Transverse colon (tissue), 4 donors: ENCODE data around the gene ZFYVE27.

Experiments used
- POLR2A ChIP-seq: fragments of 450-650 bp; IDR thresholded peaks from one replicate; pipeline ENCODE4 v1.6.1; 2016; ENCODE audit warnings: antibody characterized with exemption, mild to moderate bottlenecking, moderate library complexity
- POLR2AphosphoS5 ChIP-seq, 3 donors: sonication (generic); formaldehyde crosslinking; IDR thresholded peaks; one replicate each; pipeline ENCODE4 v1.6.1; 2016; ENCODE audit warnings: antibody characterized with exemption in 3 of 3
- TF ChIP-seq, protein P1 (sequence below), 5 experiments: fragments of 200-600 bp in 3 of 5; fragments of 450-650 bp in 2 of 5; sonication (generic) in 3 of 5; IDR thresholded peaks; 1 replicate in 2 of 5; 2 replicates in 3 of 5; pipeline ENCODE4 v1.5.1; 2016 to 2017; ENCODE audit warnings: antibody characterized with exemption in 5 of 5, inconsistent platforms in 3 of 5, mild to moderate bottlenecking in 2 of 5, moderate library complexity in 1 of 5

GRCh38 chr10:97760461-97761257, 23.7 kb downstream of the ZFYVE27 start:
- TF ChIP-seq, protein P1, sequence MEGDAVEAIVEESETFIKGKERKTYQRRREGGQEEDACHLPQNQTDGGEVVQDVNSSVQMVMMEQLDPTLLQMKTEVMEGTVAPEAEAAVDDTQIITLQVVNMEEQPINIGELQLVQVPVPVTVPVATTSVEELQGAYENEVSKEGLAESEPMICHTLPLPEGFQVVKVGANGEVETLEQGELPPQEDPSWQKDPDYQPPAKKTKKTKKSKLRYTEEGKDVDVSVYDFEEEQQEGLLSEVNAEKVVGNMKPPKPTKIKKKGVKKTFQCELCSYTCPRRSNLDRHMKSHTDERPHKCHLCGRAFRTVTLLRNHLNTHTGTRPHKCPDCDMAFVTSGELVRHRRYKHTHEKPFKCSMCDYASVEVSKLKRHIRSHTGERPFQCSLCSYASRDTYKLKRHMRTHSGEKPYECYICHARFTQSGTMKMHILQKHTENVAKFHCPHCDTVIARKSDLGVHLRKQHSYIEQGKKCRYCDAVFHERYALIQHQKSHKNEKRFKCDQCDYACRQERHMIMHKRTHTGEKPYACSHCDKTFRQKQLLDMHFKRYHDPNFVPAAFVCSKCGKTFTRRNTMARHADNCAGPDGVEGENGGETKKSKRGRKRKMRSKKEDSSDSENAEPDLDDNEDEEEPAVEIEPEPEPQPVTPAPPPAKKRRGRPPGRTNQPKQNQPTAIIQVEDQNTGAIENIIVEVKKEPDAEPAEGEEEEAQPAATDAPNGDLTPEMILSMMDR (IDR thresholded peaks at IDR 0.05) = no peak
- TF ChIP-seq POLR2A = no peak
- TF ChIP-seq POLR2AphosphoS5 (IDR thresholded peaks at IDR 0.05) = no peak
